Calu3 (cell line): ENCODE measurements around the gene KLRC4. TPM values are rescaled to one million over a fixed set of nuclear protein-coding genes. Genes with fewer than 3 reads are reported as not detected.
"Not testable (repeated sequence)": the region's sequence is repeated elsewhere in the genome, so short reads cannot be mapped to it uniquely, and the experiment has no call there.

ENCODE experiments used
- BruUV-seq: library from RNA; stranded (reverse); fragments of 400-500 nt; replicated peaks from 2 replicates; lab custom pipeline; 2021; lab: Mats Ljungman, UMichigan
- CTCF ChIA-PET: fragments of 300-600 bp; sonication (Branson Sonifier 250); formaldehyde crosslinking; loops from one replicate; lab custom pipeline; 2022; ENCODE audit warnings: antibody characterized with exemption; lab: Charles Lee
- DNase-seq: peaks from one replicate; pipeline ENCODE4 v3.0.0; 2022
- H3K27ac Mint-ChIP-seq: one replicate; pipeline ENCODE4 v1.8.0; 2022; ENCODE audit warnings: mixed read lengths; ENCODE audit not compliant: unreplicated experiment
- H3K27me3 Mint-ChIP-seq: one replicate; pipeline ENCODE4 v1.8.0; 2022; ENCODE audit warnings: mixed read lengths; ENCODE audit not compliant: unreplicated experiment
- H3K36me3 Mint-ChIP-seq: one replicate; pipeline ENCODE4 v1.8.0; 2022; ENCODE audit warnings: mild to moderate bottlenecking, moderate library complexity, mixed read lengths; ENCODE audit not compliant: insufficient read depth, unreplicated experiment
- H3K4me1 Mint-ChIP-seq: one replicate; pipeline ENCODE4 v1.8.0; 2022; ENCODE audit warnings: mild to moderate bottlenecking, low read depth, mixed read lengths; ENCODE audit not compliant: unreplicated experiment
- H3K4me3 Mint-ChIP-seq: one replicate; pipeline ENCODE4 v1.8.0; 2022; ENCODE audit warnings: mild to moderate bottlenecking, low read depth, moderate library complexity, mixed read lengths; ENCODE audit not compliant: unreplicated experiment
- H3K9me3 Mint-ChIP-seq: one replicate; pipeline ENCODE4 v1.8.0; 2022; ENCODE audit warnings: low read depth, mixed read lengths; ENCODE audit not compliant: unreplicated experiment
- CTCF ChIP-seq: fragments of 200-600 bp; IDR thresholded peaks from one replicate; pipeline ENCODE4 v1.8.0; 2022; ENCODE audit warnings: antibody characterized with exemption; ENCODE audit not compliant: unreplicated experiment
- intact Hi-C: fragments of 100-400 bp; cut with micrococcal nuclease; formaldehyde crosslinking; loops from one replicate; pipeline ENCODE4 v1.10.0; 2022; ENCODE audit not compliant: unreplicated experiment
- total RNA-seq: library from RNA; stranded (reverse); gene quantifications from 2 replicates; pipeline ENCODE4 v1.2.3, GENCODE V29; 2022

The KLRC4 gene
- total RNA-seq, 1 experiment from 2014 or later = not detected

- Mint-ChIP-seq H3K27ac (no peak overlapping the region), H3K4me1 (peaks cover 24% of the 10 kb centered on the region), H3K9me3 (no peaks in the 10 kb centered on the region), H3K4me3 (no peak overlapping the region), H3K27me3 (no peaks in the 10 kb centered on the region), H3K36me3 (no peaks in the 10 kb centered on the region)
- BruUV-seq = no TSS peak
- TF ChIP-seq CTCF = no peak
- CTCF ChIA-PET = no interaction called here
- intact Hi-C loops = no loop called here
- DNase-seq = no peak
Measured at GRCh38 chr12:10388624-10389413, 20.7 kb downstream of the KLRC4 start.

- H3K27ac Mint-ChIP-seq, CTCF ChIA-PET, intact Hi-C loops, H3K36me3 Mint-ChIP-seq, H3K4me3 Mint-ChIP-seq, H3K9me3 Mint-ChIP-seq, DNase-seq, BruUV-seq, H3K27me3 Mint-ChIP-seq: not testable (repeated sequence)
- H3K4me1 Mint-ChIP-seq = peaks cover 19% of the 10 kb centered on the region
Measured at GRCh38 chr12:10387498-10387897, 22.1 kb downstream of the KLRC4 start.

- no peaks in the 10 kb centered on the region for H3K27me3 Mint-ChIP-seq
- BruUV-seq = no TSS peak
- no peaks in the 10 kb centered on the region for H3K9me3 Mint-ChIP-seq
- no peak for TF ChIP-seq CTCF
- H3K27ac Mint-ChIP-seq = no peak overlapping the region
- intact Hi-C loops = no loop called here
- no peak overlapping the region for H3K4me3 Mint-ChIP-seq
- no peaks in the 10 kb centered on the region for H3K36me3 Mint-ChIP-seq
- no peak for DNase-seq
- CTCF ChIA-PET = no interaction called here
- H3K4me1 Mint-ChIP-seq = peaks cover 15% of the 10 kb centered on the region
Measured at GRCh38 chr12:10386857-10387256, 22.7 kb downstream of the KLRC4 start.

GRCh38 chr12:10385166-10385613, 24.4 kb downstream of the KLRC4 start:
- Mint-ChIP-seq H3K9me3 (peaks cover 3% of the 10 kb centered on the region), H3K4me1 (peaks cover 15% of the 10 kb centered on the region), H3K36me3 (no peaks in the 10 kb centered on the region), H3K27me3 (no peaks in the 10 kb centered on the region), H3K27ac (peak overlapping the region; percentile 55), H3K4me3 (no peak overlapping the region)
- CTCF ChIA-PET = interaction anchor here (0.6 kb wide), 2 partner anchors 25 to 128 kb away, joined by 4 read pairs; no protein-coding TSS in a partner anchor
- no peak for TF ChIP-seq CTCF
- intact Hi-C loops = no loop called here
- DNase-seq = no peak
- no TSS peak for BruUV-seq

DNA sequence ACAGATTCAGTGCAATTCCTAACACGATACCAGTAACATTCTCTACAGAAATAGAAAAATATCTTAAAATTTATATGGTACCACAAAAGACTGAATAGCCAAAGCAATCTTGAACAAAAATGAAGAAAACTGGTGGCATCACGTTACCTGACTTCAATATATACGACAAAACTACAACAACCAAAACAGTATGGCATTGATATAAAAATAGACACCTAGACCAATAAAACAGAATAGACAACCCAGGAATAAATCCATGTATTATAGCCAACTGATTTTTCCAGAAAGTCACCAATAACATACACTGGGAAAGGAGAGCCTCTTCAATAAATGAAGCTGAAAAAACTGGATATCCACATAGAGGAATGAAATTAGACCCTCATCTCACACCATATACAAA, 25.4 kb downstream of the KLRC4 start:
- TF ChIP-seq CTCF = no peak
- no peak overlapping the region for H3K27ac Mint-ChIP-seq
- intact Hi-C loops = no loop called here
- H3K9me3 Mint-ChIP-seq = peaks cover 3% of the 10 kb centered on the region
- DNase-seq = no peak
- peaks cover 15% of the 10 kb centered on the region for H3K4me1 Mint-ChIP-seq
- BruUV-seq = no TSS peak
- no peaks in the 10 kb centered on the region for H3K27me3 Mint-ChIP-seq
- no peaks in the 10 kb centered on the region for H3K36me3 Mint-ChIP-seq
- H3K4me3 Mint-ChIP-seq = no peak overlapping the region
- CTCF ChIA-PET = no interaction called here
